Glomerular visceral epithelial cell (primary cell): Measurements from ENCODE around the gene SLC2A9.
A peak's percentile ranks its signal among the peaks of the same experiment; 100 is the strongest.

Source experiments
- DNase-seq: peaks from one replicate; pipeline ENCODE4 v3.0.0-alpha.2; 2016; ENCODE audit errors: extremely low spot score

SLC2A9 gene

GRCh38 chr4:10020871-10021652 is at the start of gene SLC2A9:
TSS of gene SLC2A9 (minus strand) at chr4:10021497. CDS start at chr4:10021429, 68 bp downstream.
- DNase-seq = no peak

- DNase-seq = no peak
Measured at GRCh38 chr4:10069075-10069642, 47.9 kb upstream of the SLC2A9 start.

GRCh38 chr4:10066670-10067651 is 45.7 kb upstream of the SLC2A9 start:
- DNase-seq = no peak

DNA sequence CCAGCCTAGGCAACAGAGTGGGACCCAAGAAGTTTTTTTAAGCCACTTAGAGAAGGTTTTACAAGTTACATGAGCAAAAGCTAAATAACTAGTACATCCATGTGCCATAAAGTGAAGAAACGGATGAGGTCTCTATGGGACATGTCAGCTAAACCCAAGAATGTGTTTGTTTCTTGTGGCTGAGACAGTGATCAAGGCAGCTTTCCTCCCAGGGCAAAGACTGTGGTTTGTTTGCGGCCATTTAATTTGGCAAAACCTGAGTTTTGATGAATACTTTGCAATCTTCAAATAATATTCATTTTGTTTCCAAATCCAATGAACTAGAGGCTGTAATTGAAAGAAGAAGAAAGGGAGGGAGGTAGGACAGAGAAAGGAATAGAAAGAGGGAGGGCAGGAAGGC is 44.9 kb upstream of the SLC2A9 start:
- no peak for DNase-seq

DNA sequence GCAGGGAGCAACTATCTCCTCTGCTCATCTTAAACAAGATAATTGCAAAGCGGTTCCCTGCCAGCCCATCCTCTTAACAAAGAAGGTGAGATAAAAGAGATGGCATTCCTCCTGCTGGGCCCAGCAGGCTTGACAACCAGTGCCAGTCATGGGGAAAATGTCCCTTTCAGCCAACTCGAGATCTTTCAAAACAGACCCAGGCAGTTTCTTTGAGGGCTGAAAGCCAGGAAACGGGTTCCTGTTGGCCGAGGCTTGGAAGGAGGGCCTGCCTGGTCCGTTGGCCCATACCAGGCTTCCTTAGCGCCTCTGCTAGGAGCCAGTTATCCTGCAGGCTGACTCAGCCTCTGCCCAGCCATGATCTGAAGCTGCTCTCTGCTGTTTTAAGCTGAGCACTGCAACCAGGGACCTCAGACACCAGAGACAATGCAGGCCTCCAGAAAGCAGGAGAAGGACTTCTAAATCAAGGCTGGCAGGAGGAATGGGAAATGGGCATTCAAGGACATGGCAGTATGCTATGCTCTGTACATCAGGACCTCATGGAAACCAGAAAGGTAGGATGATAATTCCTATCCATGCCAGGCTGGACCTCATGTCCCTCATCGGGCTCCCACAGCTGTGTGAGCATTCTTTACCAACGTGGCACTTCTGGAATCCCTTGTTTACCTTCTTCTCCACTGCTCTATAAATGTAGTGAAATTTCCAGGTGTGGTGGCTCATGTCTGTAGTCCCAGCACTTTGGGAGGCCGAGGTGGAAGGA is 42.4 kb upstream of the SLC2A9 start:
- peak; percentile 86 for DNase-seq

DNA sequence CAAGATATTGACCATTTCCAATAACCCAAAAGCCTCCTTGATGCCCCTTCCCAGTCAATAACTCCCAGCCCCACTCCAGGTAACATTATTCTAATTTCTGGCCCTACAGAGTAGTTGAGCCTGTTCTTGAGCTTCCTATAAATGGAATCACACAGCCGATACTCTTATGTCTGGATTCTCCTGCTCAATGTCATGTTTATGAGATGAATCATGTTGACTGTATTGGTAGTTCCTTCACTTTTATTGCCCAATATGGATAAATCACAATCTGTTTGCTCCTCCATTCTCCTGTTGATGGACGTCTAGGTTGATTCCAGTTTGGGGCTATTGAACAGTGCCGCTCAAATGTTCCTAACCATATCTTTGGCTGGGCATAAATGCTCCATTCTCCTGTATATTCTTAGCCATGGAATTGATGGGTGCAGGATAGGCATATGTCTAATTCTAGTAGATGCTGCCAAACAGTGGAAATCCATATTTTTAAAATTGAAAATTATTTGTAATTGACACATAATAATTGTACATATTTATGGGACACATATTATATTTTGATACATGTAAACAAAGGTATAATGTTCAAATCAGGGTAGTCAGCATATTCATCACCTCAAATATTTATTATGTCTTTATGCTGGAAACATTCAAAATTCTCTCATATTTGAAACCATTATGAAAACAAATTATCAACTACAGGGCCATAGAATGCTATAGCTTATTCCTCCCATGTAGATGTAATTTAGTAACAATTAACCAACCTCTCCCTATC is 40.5 kb upstream of the SLC2A9 start:
- DNase-seq = no peak

- no peak for DNase-seq
Measured at GRCh38 chr4:10058371-10058770, 37.1 kb upstream of the SLC2A9 start.

DNA sequence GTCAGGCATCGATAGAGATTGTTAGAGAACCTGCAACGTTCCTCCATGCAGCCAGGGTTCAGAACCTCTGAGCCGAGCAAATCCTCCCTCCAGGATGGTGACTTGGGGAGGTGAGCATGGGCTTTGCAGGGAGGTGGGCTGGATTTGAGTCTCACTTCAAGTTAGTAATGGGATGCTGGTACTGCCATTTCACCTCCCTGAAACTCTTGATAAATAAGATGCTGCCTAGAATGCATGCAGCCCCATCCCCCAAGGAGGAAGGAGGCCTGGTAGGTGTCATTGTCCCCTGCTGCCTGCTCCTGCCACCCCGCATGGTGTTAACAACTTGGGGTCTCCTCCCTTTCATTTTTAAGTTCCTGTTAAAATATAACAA is 35.7 kb upstream of the SLC2A9 start:
- DNase-seq = no peak

GRCh38 chr4:10056334-10057022 is 35.2 kb upstream of the SLC2A9 start:
- peak; percentile 58 for DNase-seq

DNA sequence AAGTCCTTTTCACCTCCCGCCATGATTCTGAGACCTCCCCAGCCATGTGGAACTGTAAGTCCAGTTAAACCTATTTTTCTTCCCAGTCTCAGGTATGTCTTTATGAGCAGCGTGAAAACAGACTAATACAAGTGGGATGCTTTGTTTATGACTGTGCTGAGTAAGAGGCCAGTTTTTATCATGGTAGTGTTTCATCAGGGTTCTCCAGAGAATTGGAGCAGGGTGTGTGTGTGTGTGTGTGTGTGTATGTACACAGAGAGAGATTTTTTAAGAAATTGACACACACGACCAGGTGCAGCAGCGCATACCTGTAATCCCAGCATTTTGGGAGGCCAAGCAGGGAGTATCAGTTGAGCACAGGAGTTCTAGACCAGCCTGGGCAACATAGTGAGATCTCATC is 34.6 kb upstream of the SLC2A9 start:
- no peak for DNase-seq

- peak; percentile 51 for DNase-seq
Measured at GRCh38 chr4:10054571-10055041, 33.3 kb upstream of the SLC2A9 start.

DNA sequence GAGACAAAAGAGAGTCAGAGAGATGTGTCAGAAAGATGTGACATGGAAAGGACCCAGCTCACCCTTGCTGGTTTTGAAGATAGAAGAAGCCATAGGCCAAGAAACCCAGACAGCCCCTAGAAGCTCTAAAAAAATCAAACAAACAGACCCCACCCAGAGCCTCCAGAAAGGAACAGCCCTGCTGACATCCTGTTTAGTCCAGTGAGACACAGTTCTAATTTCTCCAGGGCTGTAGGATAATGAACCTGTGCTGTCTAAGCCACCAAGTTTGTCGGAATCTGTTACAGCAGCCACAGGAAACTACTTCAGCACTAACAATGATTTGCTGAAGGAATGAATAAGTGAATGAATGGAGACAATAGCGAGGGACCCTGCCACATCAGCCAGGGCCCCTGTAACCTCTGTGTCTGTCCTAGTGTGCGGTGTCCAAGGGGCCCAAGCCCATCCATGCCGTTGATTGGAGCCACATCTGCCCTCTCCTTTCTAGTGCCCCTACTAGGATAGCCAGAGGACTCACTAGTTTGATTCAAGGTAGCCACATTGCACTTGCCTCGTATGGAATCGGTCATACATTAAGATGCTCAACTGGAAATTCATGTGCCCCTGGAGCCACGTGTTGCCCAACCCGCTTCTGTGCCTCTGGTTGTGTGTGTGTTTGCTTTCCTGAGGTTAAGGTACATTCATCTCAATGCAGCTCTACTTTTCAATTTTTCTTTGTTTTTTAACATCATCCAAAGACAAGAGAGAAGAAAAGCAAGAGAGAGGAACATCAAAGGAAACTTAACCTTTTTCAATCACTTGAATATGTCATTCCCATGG is 32.5 kb upstream of the SLC2A9 start:
- DNase-seq = no peak

GRCh38 chr4:10051517-10052135 is 30.3 kb upstream of the SLC2A9 start:
- no peak for DNase-seq

GRCh38 chr4:10050721-10051120 is 29.4 kb upstream of the SLC2A9 start:
- DNase-seq = no peak

GRCh38 chr4:10050261-10050661 is 29.0 kb upstream of the SLC2A9 start:
- no peak for DNase-seq

DNA sequence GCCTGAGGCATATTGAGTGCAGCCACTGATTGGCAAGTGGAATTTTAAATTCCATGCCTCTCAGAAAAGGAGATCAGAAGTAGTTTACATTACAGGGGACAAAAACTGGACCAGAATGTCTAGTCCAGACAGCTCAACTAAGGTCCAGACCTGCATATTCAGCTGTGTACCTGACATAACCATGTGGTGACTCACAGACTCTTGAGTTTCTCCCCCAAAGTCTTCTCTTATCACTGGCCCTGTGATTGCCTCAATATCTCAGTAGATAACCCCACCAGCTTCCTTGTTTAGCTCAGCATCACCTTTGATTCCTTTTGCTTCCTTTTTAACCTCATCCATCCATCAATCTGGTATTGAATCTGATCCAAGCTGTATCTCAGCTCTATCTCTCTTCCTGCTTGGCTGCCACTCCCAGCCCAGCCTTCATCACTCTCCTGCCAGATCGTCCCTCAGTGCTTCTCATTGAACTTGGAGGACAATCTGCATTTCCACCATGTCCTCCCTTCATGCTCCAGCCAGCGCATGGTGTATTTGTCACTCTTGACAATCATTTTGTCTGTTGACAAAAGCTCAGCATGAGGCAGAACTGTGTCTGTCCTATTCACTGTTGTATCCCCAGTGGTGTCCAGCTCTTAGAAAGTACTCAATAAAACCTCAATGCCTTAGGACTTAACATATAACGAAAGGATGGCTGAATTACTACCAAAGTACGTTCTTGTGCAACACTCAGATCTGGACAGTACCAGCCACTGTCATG is 27.8 kb upstream of the SLC2A9 start:
- no peak for DNase-seq

DNA sequence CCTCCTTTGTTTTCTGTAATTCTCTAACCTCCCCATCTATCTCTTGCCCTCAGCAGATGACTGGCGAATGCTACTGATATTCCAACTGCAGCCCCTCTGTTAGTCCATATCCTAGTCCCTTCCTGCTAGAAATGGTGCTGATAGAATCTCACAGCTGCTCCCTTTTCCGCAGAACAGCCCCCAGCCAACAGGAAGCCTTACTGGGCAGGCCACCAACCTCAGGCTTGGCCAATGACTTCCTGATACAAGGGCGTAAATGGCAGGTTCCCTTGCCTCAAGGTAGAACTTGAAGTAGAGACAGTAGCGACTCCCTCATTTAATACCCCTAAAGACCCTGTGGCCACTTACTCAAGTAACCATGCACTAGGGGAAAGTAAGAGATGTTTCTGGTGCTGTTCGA is 26.7 kb upstream of the SLC2A9 start:
- no peak for DNase-seq

GRCh38 chr4:10046471-10046870 is 25.2 kb upstream of the SLC2A9 start:
- DNase-seq = no peak
